Loucy (cell line): Measurements from ENCODE around the gene DAPK1.

Experiments used
- CTCF ChIP-seq: fragments of 200-600 bp; sonication (generic); conservative IDR thresholded peaks from 2 replicates; pipeline ENCODE4 v1.5.1; 2014; ENCODE audit warnings: mild to moderate bottlenecking, antibody characterized with exemption, low read length
- EZH2phosphoT487 ChIP-seq: fragments of 200-600 bp; IDR thresholded peaks from 2 replicates; pipeline ENCODE4 v1.6.1; 2018; ENCODE audit warnings: antibody characterized with exemption, mild to moderate bottlenecking, moderate library complexity, borderline replicate concordance

DNA sequence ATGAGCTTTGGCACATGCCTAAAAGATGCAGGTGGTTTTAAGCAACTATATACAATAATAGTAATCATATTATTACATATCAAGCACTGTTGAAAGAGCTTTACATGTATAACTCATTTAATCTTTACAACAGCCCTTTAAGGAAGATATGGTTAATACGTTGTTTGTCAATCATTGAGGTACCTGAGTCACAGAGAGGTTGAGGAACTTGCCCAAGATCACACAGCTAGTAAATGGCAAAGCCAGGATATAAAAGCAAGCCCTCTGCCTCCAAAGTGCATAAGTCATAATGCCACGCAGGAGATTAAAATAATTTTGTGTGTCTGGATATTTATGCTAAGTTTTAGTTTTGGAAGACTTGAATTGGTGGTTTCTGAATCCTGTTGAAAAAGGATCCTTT is 90.2 kb downstream of the DAPK1 start:
- TF ChIP-seq CTCF: no peak
- no peak for TF ChIP-seq EZH2phosphoT487
